HG02588 (cell line): ENCODE data around the gene TELO2.
"Not testable (repeated sequence)": the region's sequence is repeated elsewhere in the genome, so short reads cannot be mapped to it uniquely, and the experiment has no call there.

Experiments used
- ATAC-seq: cut with Tn5 transposase; IDR thresholded peaks from one replicate; pipeline ENCODE4 v1.9.1; 2021; ENCODE audit warnings: mild to moderate bottlenecking, moderate library complexity; ENCODE audit not compliant: unreplicated experiment

Gene TELO2

DNA sequence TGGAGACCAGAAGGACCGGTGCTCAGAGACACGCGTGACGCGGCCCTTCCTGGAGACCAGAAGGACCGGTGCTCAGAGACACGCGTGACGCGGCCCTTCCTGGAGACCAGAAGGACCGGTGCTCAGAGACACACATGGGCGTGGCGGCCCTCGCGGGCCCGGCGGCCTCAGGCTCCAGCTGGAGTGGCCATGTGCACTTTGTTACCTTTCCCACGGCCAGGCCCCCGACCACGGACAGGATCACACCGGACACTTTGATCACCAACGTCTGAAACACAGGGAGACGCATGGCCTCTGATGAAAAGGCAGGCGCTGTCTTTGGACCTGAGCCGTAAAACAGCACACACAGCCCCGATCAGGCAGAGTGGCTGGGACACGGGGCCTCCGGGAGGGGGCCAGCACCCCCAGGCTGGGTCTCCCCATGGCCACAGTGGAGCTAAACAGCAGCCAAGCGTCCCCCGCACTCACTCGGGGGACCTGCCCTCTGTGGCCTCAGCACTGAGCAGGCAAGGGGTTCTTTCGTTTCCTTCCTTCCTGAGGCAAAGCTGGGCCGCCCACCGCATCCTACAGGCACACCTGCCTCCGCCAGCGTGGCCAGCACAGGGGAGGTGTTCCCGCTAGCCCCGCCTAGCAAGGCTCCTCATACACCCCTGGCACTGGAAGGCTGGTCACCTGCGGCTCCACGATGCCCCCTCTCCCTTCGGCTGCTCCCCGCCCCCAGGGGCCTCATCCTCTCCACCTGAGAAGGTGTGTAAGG lies 35.5 kb upstream of the TELO2 start:
- ATAC-seq: no peak

DNA sequence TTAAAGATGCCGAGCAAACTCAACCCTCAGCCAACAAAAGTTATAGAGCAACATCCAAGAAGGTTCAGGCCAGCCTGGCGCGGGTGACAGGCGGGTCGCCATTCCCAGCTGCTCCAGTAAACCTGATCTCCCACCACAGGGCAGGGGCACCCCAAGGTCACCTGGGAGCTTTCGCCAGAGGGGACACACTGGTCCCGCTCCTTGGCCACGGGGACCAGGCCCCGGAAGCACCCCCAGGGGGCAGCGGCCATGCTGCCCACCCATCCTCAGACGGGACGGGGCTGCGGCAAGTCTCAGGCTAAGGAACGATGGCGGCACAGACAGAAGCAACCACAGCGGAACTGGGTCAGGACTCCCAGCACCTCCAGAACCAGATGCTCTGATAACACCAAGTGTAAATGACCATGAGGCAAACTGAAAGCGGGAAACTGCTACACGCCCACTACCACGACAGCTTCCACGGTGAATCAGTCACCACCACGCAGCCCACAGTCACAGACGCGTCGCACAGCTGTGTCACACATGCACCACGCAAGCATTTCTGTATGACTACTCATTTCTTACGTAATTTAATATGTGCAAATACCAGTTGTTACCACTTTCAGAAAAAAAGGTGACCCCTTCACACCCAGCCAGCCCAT lies 34.7 kb upstream of the TELO2 start:
- ATAC-seq: no peak

DNA sequence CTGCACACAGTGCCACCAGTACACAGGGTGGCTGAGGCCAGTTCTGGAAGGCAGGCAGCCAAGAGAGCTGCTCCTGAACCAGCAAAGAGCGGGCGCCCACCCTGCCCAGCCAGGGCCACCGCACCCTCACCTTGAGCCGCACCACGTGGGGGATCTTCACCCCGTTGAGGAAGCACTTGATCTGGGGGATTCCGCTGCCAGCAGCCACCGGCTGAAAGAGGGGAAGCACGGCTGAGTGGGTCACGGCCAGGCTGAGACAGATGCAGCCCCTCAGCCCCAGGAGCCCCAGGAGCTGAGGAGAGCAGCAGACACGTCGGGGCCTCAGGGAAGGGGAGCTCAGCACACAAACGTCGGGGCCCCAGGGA lies 34.2 kb upstream of the TELO2 start:
- no peak for ATAC-seq

DNA sequence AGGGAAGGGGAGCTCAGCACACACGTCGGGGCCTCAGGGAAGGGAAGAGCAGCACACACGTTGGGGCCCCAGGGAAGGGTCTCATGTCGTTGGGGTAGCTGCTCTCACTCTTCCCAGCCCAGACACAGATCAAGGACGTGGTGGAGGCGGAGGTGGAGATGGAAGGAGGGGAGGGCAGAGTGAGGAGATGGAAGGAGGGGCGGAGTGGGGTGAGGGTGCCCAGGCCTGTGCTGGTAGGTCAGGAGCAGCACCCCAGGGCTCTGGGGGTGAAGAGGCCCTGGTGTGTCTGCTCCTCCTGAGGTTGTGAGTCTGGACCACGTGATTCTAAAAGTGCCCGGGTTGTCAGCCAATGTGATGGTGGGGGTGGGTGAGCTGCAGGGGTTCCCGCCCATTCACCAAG lies 33.2 kb upstream of the TELO2 start:
- ATAC-seq: no peak

DNA sequence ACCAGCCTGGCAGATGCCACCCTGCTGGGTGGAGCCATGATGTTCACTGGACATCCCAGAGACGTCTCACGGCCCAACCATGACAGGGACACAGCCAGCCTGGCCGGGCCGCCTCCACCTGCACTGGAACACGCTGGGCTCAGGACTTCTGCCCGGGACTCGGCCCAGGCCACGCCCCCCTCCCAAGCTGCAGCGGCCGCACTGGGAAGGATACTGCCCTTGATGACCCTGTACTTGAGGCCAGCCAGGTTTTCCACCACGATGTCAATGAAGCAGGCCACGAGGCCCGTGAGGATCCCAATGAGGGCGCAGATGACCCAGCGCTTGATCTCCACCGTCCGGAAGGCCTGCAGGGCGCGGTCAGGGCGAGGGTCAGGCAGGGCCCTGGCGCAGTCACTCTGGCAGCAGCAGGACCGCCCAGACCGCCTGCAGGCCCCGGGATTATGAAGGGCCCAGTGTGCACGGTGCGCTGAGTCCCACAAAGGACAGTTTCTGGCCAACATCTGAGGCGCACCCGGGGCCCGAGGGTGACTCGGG lies 32.5 kb upstream of the TELO2 start:
- no peak for ATAC-seq

DNA sequence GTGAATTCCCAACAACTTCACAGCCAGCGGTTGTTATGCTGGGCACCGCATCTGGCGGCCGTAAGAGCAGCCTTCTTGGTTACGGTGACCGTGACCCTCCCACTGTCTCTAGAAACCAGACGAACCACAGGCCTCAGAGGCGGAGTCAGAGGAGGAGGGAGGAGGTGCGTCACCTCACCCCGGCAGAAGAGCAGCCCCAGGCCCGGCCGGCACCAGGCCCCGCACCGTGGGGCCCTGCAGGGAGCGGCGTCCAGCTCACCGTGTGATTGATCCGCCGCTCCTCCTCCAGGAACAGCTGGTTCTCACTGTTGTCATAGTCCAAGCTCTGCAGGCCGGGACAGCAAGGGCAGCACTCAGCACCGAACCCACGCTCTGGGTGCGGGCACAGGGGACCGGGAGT lies 32.0 kb upstream of the TELO2 start:
- no peak for ATAC-seq

DNA sequence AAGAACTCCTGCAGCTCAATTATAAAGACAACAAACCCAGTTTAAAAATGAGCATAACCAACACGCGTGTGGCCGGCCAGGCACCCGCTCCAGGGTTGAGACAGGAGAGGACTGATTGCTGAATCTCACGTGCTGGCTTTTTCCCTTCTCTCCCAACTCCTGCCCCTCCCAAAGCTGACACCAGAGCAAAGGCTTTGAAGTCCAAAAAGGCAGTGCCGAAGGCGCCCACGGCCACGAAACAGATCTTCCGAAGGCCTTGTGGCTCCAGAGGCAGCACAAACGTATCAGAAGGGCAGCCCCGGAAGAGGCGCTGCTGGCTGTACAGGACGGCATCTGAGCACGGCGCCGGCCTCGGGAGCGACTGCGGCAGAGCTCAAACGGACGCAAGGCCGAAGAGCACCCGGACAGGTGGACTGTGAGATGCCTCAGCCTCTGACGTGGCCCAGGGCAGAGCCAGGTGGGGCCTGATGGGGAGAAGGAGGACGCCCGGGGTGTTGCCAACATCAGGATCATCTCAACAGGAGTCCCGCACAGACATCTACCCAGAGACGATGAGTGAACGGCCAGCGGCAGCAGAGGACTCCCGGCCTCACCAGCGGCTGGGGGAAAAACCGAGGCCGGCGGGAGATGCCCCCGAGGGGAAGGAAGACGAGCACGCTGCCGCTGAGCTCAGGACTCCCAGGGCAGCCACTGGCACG lies 28.8 kb upstream of the TELO2 start:
- no peak for ATAC-seq

DNA sequence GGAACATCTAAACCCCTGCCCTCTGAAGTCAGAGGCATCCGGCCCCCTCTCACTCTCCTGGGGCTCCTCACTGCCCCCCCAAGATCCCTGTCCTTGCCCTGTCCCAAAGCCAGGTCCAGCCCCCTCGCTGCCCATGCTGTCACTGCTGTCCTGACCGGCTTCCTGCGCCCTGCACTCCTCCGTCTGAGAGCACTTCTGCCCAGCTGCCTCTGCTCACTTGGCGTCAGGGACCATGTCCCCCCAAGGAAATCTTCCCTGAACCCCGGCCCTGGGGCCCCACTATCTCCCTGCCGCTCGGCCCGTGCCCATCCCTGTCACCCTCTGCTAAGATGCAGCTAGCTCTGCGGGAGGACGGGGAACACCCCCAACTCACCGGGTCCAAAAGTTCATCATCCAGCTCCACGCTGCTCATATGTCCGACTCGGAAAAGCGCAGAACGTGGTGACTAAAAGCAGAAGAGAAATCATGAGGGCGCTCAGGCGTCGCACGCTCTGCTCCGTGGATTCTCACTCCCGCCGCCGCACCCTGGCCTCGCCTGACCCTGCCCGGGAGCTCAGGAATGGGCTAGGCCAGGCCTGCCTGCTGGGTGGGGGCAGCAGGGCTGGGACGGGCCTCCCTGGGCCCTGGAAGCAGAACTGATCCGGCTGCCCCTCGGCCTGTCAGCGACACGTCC lies 28.1 kb upstream of the TELO2 start:
- no peak for ATAC-seq

DNA sequence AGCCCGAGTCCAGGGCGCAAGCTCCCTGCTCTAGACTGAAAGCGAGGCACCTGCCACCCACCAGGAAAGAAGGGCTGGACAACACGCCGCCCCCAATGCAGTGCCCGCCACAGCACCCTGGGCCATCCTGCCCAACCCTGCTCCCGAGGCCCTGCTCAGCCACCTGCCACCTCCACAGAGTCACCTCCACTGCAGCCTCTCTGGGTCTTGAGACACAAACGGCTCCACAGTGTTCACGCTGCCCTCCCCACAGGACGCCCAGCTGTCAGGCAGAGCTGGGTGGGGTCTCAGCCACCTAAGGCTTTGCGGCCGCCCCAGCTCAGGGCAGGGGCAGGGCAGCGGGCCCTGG lies 27.6 kb upstream of the TELO2 start:
- no peak for ATAC-seq

DNA sequence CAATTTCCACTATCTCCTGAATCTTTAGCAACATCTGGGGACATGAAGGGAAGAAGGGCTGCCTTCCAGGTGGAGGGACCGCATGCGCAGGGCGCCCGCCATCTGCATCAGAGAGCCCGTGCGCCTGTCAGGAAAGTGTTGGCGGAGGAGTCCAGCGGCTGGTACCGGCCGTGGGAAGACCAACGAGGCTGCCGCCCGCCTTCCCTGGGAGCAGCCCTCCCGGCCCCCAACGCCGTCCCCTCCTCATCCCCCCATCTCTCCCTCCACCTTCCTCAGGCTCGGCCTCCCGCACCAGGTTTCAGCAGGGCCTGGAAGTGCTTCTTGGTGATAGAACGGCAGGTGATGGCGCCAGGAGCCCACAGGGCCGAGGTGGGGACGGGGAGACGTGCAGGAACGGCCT lies 27.1 kb upstream of the TELO2 start:
- ATAC-seq: no peak

DNA sequence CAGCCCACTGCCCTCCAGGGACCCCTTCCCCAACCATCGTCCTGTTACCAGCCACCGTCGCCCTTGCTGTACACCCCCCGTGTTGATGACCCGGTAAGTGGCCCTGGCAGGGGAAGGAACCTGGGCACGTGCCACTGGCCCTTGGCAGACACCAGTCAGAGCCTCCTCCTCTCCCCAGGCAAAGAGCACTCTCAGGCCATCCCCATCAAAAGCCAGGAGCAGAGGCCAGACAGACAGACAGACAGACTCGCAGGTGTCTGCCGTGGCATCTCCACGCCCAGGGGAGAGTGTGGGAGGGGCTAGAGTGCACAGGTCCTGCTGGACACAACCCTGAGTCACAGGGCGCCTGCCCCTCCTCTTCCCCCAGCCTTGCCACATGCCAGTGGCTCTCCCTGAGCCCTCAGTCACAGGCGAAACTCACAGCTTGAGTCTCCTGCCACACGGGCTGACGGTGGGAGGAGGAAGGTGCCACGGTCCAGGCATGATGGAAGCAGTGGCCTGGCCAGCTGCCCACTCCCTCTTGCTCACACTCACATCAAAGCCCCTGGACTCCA lies 26.1 kb upstream of the TELO2 start:
- ATAC-seq: no peak

DNA sequence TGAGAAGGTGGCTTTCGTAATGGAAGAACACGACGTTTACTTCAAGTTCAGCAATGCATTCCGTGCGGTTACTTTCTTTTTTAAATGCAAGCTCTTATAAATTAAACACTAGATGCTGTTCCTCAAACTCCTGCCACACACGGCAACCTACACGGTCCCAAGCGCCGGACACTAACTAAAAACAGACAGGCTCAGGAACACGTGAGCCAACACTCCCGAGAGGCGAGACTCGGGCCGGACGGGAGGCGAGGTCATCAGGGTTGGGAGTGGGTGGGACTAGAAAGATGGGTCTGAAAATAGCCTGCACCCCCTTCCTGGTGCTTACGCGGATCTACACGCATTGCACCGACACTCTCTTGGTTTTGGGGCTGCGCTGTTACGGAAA lies 24.7 kb upstream of the TELO2 start:
- no peak for ATAC-seq

DNA sequence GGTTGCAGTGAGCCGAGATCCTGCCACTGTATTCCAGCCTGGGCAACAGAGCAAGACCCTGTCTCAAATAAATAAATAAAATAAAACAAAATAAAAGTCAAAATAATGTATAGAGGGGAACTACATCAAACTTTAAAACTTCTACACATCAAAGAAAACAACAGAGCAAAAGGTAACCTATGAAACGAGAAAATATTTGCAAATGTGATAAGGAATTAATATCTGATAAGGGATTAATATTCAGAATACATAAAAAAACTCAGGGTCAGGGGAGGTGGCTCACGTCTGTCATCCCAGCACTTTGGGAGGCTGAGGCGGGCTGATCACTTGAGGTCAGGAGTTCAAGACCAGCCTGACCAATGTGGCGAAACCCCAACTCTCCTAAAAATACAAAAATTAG lies 24.0 kb upstream of the TELO2 start:
- not testable (repeated sequence) for ATAC-seq

DNA sequence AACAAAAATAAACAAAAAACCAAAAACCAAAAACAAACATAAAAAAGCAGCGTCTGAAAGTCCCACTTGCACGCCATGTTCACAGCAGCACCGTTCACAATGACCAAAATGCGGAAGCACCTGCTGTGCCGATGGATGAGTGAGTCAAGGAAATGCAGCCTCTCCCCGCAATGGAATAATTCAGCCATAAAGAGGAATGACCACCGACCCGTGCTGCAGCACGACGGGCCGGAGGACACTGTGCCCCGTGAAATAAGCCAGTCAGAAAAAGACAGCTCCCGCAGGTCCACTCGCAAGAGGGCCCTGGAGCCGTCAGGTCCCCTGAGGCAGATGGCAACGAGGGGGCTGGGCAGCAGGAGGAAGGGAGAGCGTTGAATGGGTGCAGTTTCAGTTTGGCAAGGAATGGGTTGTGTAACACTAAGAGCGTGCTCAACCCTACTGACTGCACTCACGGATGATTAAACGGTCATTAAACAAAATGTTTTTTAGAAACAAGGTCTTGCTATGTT lies 23.4 kb upstream of the TELO2 start:
- ATAC-seq: no peak

DNA sequence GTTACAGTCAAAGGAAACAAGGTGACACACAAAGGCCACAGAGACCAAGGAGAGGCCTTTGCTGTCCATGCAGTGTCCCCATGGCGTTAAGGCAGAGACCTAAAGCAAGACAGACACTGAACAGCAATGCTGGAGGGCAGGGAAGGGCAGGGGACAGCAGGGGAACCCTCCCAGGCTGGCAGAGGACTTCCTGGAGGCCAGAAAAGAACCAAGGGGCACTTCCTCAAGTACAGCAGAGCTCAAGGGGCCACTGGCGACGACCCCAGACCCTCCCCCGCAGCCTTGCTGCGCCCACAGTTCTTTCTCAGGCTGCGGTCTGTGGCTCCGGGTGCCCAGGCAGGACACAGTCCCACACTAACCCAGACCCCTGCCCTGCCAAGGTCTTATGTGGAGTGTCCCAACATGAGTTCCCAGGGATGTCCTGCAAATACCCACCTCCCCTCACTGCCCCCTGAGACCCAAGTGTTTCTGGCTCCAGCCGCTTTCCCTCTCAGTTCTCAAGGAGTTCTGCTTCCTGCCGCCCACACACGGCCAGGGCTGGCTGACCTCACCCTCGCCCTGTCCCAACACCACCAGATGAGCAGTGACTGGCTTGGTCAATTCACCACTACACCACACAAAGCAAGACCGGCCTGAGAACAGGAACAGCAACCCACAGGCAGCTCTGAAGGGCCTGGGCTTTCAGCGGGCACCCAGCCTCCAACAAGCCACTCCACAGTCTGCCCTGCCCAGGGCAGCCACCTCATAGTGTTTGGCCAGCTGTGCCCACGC lies 22.5 kb upstream of the TELO2 start:
- ATAC-seq: no peak

DNA sequence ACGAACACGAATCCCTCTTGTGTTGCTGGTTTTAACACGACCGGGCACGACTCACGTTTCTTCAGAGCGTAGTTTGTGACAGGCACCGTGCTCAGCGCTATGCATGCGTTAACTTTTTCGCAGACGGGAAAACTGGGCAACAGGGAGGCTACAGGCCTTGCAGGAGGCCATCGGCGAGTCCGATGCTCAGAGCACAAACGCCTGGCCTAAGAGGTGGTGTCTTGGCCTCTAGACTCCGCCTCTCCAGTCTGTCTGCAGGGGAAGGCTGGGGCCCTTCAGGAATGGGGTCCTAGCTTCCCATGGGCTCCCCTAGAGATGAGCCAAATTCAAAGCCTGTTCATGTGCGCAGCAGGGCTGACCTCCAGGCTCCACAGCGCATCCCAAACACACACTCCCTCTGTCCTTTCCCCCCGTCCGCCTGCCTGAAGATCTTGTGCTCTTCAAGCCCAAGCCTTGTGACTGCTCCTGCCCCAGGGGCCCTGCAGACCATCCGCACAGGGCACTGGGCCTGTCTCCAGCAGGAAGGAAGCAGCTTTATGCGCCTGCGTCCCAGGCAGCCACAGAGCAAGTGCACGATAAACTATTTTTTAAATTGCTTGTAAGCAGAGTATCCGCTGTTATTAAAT lies 21.5 kb upstream of the TELO2 start:
- ATAC-seq: no peak

DNA sequence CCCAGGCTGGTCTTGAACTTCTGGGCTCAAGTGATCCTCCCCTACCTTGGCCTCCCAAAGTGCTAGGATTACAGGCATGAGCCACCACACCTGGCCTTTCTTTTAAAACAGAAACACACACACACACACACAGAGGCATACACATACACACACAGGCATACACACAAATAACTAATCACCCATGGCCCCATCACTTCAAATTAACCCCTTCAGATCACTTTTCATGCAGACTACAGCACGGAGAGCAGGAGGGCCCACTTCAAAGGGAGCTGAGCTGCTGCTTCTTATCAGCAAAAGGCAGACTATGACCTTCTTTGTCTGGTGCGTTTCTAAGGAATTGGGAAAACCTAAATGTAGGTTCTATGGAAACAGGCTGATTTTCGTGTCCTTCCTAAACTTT lies 20.2 kb upstream of the TELO2 start:
- no peak for ATAC-seq

DNA sequence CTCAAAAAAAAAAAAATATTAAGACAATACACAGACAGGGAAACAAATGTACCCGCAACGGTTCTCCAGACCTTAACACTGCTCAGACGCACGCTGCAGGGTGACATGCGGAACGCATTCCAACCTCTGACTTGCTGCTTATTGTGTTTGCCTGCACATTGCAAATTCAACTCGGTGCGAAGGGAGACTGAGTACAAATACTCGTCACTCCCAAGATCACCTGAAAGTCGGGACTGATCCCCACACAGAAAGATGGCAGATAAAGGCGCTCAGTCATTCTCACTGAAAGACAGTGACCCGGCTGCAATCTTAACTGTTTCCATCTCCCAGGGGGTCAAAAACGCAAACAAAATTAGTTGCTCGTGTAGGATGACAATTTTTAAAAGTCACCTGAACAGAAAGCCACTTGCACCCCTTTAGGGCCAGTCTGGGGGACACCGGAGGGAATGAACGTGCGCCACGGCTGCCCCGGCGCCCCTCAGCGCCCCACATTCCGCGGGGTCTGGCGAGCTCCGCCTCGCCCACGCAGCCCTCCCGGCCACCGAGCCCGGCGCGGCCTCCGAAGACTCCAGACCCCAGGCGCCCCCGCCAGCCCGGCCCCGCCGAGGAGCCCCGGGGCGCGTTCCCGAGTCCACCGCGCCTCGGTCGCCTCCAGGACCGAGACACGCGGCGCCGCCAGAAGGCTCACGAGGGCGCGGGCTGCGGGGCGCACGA lies 18.9 kb upstream of the TELO2 start:
- peak; percentile 17 for ATAC-seq
